Type B pancreatic cell (in vitro differentiated cells): Measurements from ENCODE around the gene SMARCB1. TPM values are rescaled to one million over a fixed set of nuclear protein-coding genes. Genes with fewer than 3 reads are reported as not detected.

Experiments
- DNase-seq: peaks from one replicate; pipeline ENCODE4 v3.0.0; 2021; ENCODE audit warnings: mixed read lengths; ENCODE audit not compliant: unreplicated experiment; ENCODE audit errors: extremely low spot score
- H3K27ac Mint-ChIP-seq: 2 replicates; pipeline ENCODE4 v1.8.0; 2021; ENCODE audit warnings: mild to moderate bottlenecking, mixed read lengths
- H3K27me3 Mint-ChIP-seq: 2 replicates; pipeline ENCODE4 v1.8.0; 2021; ENCODE audit warnings: mixed read lengths
- H3K36me3 Mint-ChIP-seq: 2 replicates; pipeline ENCODE4 v1.8.0; 2021; ENCODE audit warnings: mixed read lengths
- H3K4me1 Mint-ChIP-seq: one replicate; pipeline ENCODE4 v1.8.0; 2021; ENCODE audit warnings: mixed read lengths; ENCODE audit not compliant: unreplicated experiment
- H3K4me3 Mint-ChIP-seq: 2 replicates; pipeline ENCODE4 v1.8.0; 2021; ENCODE audit warnings: mild to moderate bottlenecking, mixed read lengths
- H3K9me3 Mint-ChIP-seq: 2 replicates; pipeline ENCODE4 v1.8.0; 2021; ENCODE audit warnings: mixed read lengths
- total RNA-seq: library from RNA; stranded (reverse); gene quantifications from 2 replicates; pipeline ENCODE4 v1.2.1, GENCODE V29; 2021; ENCODE audit warnings: low replicate concordance
- TF ChIP-seq, protein P1 (sequence below): fragments of 200-600 bp; sonication (generic); conservative IDR thresholded peaks from 2 replicates; pipeline ENCODE4 v1.5.0; 2021; ENCODE audit warnings: antibody characterized with exemption, mild to moderate bottlenecking

SMARCB1 gene
- total RNA-seq, 1 donor from 2014 or later = 159 TPM

DNA sequence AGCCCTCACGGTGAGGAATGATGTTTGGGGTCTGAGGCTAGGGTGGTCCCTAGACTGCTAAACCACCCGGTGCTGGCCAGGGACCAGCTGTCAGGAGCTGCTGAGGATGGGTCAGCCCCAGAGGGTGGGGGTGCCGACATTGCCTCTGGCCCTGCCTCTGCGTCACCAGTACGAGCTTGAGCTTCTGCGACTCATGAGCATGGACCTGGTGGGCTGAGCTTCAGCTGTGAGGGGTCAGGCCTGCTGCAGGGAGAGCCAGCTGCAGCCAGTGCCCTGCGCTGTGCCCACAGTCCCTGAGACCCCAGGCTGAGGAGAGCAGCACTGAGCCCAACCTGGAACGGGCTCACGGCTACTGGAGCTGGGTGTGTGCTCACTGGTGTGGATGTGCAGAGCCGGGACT, 45.0 kb downstream of the SMARCB1 start:
- no peak for DNase-seq
- Mint-ChIP-seq H3K27ac (no peak overlapping the region), H3K27me3 (no peaks in the 10 kb centered on the region), H3K4me1 (peaks cover 16% of the 10 kb centered on the region), H3K9me3 (no peaks in the 10 kb centered on the region), H3K36me3 (peaks cover 28% of the 10 kb centered on the region), H3K4me3 (no peak overlapping the region)
- TF ChIP-seq, protein P1, sequence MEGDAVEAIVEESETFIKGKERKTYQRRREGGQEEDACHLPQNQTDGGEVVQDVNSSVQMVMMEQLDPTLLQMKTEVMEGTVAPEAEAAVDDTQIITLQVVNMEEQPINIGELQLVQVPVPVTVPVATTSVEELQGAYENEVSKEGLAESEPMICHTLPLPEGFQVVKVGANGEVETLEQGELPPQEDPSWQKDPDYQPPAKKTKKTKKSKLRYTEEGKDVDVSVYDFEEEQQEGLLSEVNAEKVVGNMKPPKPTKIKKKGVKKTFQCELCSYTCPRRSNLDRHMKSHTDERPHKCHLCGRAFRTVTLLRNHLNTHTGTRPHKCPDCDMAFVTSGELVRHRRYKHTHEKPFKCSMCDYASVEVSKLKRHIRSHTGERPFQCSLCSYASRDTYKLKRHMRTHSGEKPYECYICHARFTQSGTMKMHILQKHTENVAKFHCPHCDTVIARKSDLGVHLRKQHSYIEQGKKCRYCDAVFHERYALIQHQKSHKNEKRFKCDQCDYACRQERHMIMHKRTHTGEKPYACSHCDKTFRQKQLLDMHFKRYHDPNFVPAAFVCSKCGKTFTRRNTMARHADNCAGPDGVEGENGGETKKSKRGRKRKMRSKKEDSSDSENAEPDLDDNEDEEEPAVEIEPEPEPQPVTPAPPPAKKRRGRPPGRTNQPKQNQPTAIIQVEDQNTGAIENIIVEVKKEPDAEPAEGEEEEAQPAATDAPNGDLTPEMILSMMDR = no peak

DNA sequence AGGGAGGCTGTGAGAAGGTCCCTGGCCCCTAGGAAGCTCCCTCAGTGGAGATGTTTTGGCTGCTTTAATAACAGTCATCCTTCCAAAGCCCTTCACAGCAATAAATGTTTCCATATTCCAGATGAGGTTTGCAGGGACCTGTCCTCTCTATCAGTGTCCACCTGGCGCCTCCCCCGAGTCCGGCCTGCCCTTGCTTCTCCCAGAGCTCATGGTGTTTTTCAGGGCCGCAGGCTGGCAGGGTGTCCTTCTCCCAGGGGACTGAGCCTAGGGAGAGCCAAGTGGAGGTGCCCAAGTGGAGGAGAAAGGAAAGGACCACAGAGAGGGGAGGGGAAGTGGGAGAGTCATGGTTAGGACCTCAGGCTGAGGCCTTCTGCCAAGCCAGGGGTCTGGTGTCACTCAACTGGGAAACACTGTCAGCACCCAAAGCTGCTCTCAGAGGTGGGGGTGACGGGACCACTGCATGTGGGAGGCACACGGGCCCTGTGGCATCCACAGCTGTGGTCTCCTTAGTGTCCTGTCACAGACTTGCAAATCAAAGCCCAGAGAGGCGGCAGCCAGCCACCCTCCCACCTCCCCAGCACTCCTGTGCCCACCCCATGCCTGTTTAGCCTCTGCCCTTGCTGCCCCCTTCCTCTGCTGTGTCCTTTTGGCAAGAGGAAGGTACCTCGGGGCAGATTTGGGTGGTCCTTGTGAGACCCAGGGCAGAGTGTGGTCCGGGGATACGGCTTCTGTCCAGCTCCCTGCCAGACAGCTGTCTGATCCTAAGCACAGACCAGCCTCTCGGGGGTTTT, 45.7 kb downstream of the SMARCB1 start:
- H3K27ac Mint-ChIP-seq = no peak overlapping the region
- peaks cover 16% of the 10 kb centered on the region for H3K4me1 Mint-ChIP-seq
- no peaks in the 10 kb centered on the region for H3K9me3 Mint-ChIP-seq
- H3K4me3 Mint-ChIP-seq = no peak overlapping the region
- H3K27me3 Mint-ChIP-seq = no peaks in the 10 kb centered on the region
- TF ChIP-seq, protein P1 = no peak
- peaks cover 28% of the 10 kb centered on the region for H3K36me3 Mint-ChIP-seq
- DNase-seq = no peak

DNA sequence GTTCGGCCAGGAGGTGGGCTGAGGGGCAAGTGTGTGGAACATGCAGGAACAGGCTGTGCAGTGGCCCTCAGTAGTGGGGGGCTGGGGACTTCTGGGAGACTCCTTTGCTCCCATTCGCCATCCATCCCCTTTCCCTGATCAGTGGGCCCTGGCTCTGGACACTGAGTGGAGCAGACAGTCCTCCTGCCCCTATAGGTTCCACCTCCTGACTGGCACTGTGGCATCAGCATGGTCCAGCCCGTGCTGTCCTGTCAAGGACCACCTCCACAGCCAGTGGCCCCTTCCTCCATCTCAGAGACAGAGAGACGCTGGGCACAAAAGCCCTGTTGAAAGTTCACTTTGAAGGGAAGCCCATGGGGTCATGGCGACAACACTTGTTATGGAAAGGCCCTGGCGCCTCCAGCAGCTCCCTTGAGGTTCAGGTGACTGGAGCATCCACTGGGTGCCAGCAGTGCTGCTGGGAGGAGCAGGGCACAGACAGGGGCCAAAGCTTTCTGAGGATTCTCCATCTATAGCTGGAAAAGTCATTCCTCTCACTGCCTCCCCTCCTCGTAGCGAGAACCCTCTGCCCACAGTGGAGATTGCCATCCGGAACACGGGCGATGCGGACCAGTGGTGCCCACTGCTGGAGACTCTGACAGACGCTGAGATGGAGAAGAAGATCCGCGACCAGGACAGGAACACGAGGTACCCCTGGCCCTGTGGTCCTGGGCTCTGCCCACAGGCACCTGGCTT, 46.4 kb downstream of the SMARCB1 start:
- TF ChIP-seq, protein P1 = no peak
- H3K4me1 Mint-ChIP-seq = peaks cover 22% of the 10 kb centered on the region

DNA sequence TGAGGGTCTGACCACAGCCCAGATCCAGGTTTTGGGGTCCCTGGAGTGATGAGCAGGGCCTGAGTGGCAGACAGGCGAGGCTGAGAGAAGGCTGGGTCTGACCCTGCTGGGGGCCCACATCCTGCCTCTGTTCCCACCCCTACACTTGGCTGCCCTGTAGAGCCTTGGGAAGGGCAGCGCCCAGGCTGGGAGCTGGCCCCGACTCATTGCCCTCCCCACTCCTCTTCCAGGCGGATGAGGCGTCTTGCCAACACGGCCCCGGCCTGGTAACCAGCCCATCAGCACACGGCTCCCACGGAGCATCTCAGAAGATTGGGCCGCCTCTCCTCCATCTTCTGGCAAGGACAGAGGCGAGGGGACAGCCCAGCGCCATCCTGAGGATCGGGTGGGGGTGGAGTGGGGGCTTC, 47.1 kb downstream of the SMARCB1 start:
- TF ChIP-seq, protein P1 = no peak
- DNase-seq = no peak
- no peak overlapping the region for H3K27ac Mint-ChIP-seq
- peaks cover 20% of the 10 kb centered on the region for H3K4me1 Mint-ChIP-seq
- H3K9me3 Mint-ChIP-seq = no peaks in the 10 kb centered on the region
- no peak overlapping the region for H3K4me3 Mint-ChIP-seq
- H3K27me3 Mint-ChIP-seq = peaks cover 1% of the 10 kb centered on the region
- H3K36me3 Mint-ChIP-seq = peaks cover 28% of the 10 kb centered on the region

More for the DNA sequence above, 46.4 kb downstream of the SMARCB1 start:
- DNase-seq = no peak
- H3K27me3 Mint-ChIP-seq = no peaks in the 10 kb centered on the region
- H3K36me3 Mint-ChIP-seq = peaks cover 32% of the 10 kb centered on the region
- no peak overlapping the region for H3K4me3 Mint-ChIP-seq
- H3K9me3 Mint-ChIP-seq = no peaks in the 10 kb centered on the region
- no peak overlapping the region for H3K27ac Mint-ChIP-seq

DNA sequence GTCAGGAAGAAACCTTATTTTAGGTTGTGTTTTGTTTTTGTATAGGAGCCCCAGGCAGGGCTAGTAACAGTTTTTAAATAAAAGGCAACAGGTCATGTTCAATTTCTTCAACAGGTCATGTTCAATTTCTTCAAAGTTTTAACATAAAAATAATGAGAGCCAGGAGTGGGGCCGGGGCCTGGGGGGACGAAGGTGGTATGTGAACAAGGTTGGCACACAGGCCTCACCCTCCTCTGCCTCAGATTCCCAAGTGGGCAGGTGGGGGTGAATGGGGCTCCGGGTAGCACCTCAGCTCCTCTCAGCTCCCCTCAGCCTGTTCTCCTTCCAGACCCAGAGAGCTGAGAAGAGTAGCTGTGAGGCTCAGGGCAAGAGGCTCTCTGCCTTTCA, 47.6 kb downstream of the SMARCB1 start:
- peaks cover 23% of the 10 kb centered on the region for H3K36me3 Mint-ChIP-seq

More for the DNA sequence above, 47.6 kb downstream of the SMARCB1 start:
- no peak overlapping the region for H3K27ac Mint-ChIP-seq
- no peaks in the 10 kb centered on the region for H3K9me3 Mint-ChIP-seq
- DNase-seq = no peak
- TF ChIP-seq, protein P1 = no peak
- H3K27me3 Mint-ChIP-seq = peaks cover 5% of the 10 kb centered on the region
- H3K4me1 Mint-ChIP-seq = peaks cover 22% of the 10 kb centered on the region
- no peak overlapping the region for H3K4me3 Mint-ChIP-seq
